ENCODE data around the gene CAPS.

The CAPS gene

DNA sequence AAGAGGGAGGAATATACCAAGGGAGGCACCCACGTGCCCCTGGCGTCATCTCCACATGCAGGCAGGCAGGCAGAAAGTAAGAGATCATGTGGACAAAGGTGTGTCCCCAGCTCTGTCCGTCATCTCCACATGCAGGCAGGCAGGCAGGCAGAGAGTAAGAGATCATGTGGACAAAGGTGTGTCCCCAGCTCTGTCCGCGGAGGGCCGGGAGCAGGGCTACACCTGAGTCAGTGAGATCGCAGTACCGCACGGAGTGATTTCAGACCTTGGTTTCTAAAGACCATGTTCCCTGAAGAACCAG is 22.2 kb downstream of the CAPS start:
- DNase-seq, result no peak

DNA sequence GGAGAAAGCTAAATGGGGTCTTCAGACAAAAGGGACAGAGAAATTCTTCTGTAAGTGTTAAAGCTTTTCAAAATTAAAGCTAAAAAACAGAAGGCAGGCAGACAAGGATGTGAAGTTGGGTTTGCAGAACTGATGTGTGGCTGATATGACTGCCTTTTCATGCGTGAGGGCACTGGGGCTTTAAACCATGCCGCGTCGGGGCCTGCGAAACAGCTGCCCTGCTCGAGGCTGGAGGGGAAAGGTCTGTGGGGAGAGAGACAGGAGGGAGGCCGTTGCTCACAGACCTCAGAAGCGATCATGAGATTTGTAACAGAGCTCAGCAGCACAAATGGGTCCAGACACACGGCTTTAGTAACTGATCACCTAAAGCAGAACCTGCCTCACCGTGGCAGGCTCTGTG is 23.5 kb downstream of the CAPS start:
- no peak for DNase-seq

DNA sequence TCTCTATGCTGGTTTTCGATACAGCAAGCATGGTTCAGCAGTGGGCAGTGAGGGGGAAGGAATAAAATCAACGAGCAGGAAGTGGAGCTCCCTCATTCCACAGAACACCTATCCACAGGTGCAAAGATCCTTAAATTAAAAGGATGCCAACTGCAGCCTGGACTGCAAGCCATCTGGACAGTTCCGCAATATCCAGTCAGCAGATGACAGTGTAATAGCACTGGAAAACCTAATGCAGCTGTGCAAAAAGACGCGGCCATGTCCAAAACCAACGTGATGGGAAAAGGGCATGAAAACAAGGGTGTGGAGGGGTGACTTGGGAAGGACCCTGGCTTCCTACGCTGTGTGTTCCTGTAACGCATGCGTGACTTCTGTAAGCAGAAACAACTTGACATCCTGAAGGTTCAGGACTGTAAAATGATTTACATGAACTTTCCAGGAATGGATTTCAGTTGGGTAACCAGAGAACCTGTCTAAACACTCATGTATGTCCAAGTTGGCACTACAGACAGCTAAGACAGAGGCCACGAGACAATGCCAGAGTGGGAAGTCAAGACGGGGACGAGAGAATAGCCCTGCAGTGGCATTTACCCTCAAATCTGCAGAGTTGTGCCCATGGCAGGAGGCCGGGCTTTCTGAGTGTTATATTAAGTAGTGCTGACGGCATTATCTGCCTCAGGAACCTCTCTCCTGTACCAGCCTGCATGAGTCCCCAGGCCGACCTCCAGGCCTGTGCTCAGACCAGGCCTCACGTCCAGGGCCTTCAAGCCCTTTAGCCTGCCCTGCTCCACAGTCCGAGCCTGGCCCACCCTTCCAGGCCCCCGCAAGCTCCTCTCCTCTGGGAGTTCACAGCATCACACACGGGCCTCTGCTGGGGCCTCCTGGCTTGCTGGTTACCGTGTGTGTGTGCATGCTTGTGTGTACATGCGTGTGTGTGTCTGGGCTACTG is 26.5 kb downstream of the CAPS start:
- no peak for DNase-seq

DNA sequence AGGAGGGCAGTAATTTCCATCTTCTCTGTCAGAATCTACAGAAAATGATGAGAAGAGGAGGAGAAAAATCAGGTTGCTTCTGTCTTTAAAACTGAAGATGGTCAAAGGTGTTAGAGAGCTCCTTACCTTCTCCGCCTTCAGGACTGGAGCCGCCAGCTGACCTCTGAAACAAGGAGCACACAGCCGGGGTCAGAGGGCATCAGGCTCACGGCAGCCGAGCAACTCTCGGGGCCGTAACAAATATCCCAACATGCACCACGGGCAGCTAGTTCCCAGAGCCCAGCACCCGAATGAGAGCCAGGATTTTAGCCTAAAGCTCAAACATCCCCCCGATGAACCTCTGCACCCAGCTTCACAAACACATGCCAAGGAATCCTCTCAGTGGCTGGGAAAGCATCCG is 27.6 kb downstream of the CAPS start:
- DNase-seq, result no peak

DNA sequence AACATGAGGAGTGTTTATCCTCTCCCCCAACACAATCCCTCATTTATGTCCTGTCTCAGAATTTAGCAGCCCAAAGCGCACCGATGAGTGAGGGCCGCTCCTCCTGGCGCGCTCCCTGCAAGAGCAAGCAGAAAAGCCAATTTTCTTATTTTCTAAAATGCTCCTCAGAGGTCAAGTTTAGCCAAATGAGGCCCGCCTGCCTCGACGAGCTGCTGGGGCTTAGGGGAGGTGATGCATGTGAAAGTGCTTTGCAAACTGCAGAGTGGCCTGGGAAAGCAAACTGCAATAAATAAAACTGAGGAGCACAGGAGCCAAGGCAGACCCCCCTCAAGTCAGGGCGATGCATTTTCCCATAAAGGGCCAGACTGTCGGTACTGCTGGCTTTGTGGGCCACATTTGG is 29.0 kb downstream of the CAPS start:
- DNase-seq, result no peak

DNA sequence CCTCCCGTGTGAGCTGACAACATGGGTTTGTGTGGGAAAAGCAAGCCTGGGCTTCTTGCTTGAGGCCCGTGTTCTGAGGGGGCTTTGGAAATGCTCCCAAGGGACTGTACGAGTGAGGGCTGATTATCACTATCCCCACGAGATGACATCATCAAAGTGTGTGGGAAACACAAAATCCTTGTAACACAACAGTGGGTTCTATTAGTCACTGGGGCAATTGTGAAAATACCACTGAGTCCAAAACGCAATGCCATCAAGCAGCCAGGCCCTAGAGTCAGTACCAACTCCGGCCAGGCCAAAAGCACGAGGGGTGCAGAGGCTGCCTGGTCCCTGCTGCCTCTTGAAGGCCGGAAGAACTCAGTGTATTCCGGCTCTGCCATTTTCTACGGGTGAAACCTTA is 29.6 kb downstream of the CAPS start:
- no peak for DNase-seq

DNA sequence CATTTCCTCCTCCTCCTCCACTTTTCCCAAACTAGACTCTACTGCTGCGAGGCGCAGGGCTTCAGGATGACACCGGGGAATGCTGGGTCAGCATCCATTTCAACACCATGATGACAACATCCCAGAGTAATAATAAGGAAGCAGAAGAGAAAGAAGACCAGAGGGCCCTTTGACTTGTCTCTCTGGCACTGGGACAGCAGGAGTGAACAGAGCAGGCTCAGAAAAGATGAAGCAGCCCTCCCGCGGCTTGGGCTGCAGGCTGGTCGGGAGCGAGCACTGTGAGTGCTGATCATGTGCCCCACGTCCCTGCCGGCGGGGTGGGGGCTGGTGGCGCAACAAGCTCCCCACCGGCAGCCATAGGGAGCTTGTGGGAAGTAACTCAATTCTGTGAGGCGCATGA is 33.4 kb downstream of the CAPS start:
- no peak for DNase-seq

DNA sequence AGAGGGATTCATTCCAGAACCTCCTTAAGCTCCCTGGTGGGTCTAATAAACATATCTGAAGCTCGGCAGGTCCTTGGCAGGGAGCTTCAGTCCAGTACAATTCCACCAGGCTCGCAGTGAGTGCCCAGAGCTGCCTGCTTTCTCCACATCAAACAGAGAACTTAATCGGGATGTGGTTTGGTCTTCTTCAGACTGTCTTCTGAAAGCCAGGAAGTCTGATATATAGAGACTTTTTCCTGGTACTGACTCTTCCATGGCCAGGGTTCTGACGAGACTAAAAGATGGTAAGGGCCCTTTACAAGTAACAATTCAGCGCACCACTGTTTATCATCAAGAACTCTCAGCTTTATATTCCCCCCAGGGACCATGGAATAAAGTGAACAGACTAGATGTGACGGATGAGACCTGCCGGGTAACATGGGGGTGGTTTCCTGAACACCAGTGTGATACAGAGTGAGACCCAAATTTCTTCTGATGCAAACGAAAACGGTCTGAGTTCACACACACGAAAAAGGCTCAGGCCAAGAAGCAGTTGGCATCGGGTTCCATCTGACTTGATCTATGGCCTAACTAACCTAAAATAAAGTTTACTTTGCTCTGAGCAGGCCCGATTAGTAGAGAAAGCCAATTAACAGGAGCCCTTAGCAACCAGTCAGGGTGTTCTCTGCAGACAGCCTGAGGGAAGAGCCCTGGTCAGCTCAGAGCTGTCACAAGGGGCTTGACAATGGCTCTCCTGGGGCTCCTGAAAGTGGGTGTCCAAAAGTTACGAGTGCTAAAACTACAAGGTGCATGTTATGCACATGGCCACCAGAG is 34.9 kb downstream of the CAPS start:
- DNase-seq, result no peak

DNA sequence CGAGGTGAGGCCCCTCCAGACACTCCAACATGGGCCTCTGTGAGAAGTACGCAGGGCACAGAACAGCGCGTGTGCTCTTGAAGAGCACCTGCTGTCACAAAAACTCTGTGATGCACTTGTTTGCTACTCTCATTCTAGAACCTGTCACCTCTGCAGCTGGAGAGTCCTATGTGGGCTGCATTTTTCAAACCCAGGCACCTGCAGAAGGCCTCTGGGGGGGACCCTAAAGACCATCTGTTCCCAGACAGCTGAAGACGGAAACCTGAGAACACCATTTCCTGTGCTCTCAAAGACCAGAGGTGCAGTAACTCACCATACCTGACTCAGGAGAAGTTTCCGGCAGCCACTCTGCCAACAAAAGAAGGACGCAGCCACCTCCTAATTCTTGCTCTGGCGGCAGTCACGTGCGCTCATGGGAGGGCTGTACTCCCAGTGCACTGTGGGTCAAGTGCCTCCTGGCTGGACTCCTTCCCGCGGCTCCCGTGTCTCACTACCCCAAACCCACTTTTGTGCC is 35.8 kb downstream of the CAPS start:
- peak; percentile 99 for DNase-seq

DNA sequence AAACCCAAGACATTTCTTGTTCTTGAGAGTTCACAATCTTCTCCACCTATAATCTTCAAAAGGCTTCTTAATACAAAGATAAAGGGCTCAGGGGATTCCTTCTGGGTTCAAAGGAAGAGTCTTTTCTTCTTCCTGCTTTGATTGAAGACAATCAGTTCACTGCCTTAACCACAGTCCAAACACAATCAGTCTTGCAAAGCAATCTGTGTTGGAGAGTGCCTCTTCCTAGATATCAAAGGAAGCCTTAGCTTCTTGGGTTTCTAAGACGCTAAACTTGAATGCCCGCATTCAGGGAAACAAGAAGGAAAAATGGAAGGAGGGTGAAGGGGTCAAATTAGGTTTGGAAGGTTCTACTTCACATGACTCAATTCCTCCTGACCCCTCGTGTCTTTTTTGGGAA is 36.7 kb downstream of the CAPS start:
- no peak for DNase-seq

DNA sequence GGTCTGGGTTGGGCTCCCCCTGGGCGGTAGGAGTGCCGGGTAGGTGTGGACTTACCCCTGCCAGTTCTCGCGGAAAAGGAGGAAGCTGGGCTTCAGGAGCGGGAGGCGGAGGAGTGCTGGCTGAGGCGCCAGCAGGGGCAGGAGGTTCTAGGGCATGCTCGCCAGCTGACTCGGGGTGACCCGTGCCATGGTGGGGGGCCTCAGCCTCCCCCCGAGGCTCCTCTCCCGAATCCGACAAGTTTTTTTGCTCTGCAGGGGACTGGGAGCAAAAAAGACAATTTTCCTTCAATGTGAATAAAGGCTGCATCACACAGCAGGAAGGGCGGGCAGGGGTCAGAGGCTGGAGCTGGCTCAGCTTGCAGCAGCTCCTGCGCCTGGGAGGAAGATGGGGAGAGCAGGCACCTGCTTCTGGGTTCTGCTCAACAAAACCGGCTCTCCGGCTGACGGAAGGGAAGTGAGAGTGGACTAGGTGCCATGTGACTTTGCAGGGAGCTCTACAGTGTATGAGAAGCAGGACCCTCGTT is 37.3 kb downstream of the CAPS start:
- peak; percentile 23 for DNase-seq

DNA sequence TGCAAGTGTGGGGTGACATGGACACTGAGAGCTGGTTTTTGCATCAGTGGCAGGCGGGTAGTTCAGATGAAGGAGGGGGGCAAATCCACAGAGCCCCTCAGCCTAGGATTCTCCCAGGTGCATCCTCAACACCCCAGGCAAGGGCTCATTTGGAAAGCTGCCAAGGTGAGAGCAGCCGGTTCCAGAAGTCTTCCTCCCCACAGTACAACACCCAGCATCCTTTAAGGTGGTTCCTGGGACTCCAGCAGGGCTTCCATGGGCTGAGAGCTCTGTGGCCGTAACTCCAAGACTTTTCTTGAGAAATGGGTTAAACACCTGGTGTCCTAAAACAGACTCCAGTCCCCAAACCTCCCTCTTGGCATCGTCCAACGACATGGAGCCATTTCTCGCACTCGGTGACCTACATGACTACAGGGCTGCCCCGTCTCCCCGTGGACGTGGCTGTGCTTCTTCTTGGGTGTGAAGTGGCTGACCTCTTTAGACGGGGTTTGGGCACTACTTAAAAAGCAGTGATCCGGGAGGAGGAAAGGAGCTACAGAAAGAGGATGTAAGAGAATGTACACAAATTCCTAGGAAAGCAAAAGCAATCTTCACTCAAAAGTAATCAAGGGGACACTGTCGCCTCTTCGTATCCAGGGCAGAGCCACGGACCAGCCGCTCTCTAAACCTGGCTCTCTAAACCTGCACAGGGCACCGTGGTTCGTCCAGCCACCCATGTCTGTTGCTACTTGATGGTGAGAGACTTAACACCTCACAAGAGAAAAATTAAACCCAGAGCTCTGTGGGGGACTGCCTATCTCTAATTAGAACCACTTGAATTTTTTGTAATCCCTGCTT is 38.4 kb downstream of the CAPS start:
- DNase-seq, result peak; percentile 57

DNA sequence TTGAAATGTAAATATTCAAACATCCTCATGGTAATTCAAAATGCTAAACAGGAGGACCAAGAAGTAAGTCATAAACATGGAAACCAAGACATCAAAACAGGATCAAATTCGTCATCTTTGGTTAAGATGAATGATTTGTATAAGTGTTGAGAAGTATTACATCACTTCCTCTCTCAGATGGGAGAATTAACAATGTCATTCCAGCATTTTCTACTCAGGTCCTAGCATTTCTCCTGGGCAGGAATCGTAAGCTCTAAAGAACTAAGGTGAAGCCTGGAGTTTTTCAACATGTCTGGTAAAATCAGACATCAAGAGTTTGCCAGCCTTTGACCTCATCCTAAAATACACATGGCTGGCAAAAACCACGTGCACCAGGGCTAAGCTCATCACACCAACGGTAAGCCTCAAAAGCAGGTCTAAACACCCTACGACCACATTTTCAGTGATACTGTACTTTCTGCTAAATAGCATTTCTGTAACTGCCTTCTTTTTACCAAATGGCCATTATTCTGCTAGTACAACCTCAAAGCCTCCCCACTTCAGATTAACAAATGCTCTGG is 39.1 kb downstream of the CAPS start:
- DNase-seq, result peak; percentile 62

DNA sequence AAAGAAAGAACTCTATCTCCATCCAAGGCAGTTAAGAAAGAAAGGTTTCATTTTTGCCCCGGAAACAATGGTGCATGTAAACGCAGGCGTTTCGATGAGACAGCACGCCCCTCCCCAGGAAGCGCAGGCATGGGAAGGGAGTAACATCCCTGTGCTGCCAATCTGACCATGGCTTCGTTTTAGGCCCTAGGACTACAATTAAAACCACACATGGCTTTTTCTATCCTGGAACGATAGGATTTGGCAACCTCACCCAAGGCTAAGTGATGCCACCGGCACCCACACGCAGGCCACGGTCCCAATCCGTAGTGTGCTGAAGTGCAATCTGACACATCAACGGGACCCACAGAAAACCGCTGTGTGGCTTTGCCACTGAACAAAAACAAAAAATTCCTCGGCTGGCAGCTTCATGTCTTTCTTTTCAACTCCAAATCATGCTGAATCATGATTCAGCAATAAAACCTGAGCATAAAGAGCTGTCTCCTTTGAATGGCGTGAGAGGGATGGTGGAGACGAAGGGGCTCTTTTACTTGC is 39.7 kb downstream of the CAPS start:
- peak; percentile 61 for DNase-seq

DNA sequence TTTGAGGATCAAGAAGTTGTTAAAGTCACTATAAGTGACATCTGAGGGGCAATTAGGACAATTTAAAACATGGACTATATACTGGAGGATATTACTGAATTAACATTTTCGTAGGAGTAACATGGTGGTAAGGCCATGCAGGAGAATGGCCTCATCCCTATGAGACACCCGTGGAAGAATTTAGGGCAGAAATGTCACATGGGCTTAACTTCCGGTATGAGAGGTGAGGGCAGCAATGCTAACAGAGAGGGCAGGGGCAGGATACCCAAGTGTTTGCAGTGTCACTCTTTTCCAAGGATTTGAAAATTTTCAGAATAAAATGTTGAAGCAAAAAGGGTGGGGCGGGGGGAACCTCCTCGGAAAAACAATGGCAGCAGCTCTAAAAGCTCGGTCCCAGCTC is 40.2 kb downstream of the CAPS start:
- DNase-seq, result no peak

DNA sequence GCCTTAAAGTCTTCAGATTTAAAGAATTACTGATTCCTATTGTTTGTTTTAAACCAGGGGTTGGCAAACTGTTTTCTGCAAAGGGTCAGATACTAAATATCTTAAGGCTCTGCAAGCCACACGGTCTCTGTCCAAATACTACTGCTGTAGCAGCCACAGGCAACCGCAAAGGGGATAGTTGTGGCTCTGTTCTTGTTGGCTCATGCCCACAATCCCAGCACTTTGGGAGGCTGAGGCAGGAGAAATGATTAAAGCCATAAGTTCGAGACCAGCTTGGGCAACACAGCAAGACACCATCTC is 41.5 kb downstream of the CAPS start:
- DNase-seq, result peak; percentile 76

DNA sequence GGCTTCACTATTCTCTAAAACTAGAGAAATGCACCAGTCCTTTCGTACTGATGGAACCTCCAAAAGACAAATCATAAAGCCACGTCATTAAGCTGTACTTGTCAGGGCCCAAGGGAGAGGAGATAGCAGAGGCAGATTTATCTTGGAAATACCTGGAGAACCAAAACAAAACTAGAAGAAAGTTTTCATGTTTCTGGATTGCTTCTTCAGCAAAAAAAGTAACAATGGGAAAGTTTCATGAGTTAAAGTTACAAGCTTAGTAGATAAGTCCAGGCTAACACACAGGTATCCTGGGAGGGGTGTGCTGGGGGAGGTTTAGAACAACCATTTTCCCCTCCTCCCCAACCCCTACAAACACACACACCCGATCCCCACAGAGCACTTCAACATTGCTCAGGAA is 42.3 kb downstream of the CAPS start:
- DNase-seq, result no peak

DNA sequence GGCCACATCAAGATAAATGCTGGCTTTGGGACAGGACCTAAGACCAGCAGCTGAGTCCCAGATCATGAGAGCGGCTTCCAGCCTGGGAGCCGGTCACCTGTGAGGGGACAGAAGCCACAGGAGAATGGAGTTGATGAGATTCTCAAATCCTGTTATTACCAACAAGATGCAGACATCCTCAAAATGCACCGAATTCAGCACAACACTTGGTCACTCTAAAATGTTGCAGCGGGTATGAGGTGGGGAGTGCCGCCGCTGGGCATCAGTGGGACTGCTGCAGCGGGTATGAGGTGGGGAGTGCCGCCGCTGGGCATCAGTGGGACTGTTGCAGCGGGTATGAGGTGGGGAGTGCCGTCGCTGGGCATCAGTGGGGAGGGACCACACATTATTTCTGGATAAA is 42.7 kb downstream of the CAPS start:
- peak; percentile 54 for DNase-seq

DNA sequence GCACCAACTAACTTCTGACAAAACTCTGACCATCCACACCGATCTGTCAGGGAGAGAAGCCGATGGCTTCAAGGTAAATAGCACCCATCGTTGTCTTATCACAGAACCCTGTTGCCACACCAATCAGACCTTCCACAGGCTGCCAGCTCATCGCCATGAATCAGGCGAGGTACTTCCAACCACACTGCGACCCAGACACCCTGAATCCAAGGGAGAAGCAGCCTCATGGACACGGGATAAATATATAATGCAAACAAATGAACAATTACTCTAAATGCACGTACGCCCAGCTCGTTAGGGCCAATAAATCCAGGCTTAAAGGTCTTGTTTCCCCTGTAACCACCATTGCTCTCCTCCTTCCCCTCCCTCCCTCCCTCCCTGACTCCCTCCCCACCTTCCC is 43.1 kb downstream of the CAPS start:
- peak; percentile 79 for DNase-seq

DNA sequence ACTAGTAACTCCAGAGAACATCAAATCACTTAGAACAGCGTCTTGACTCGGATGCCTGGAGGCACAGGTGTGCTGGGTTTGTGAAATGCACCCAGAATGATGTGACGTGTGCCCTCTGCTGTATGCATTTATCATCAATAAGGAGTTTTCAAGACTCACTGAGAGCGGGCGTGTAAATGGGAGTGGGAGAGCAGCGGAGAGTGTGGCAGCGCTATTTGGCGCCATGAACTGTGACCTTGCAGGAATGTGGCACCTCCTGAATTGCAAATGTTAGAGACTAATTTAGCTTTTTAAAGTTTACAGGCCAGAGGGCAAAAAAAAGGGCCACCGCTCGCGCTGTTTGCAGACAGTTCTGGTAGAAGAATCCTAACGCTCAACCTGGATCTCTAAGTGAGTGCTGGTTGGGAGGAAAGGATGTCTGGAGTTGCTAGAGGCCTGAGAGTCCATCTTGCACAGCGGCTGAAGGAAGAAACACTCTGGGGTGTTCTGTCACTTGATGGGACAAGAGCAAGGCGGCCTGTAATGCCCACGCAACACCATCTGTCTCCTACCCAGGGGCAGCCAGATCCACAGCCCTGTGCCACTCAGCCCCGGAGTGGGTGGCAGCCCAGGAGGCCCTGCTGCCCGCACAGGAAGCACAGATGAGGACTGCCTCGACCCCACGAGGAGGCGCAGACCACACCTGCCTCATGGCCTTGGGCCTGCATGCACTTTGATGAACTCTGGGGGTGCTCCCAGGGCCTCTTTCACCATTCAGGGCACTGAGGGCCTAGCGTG is 44.2 kb downstream of the CAPS start:
- peak; percentile 40 for DNase-seq

DNA sequence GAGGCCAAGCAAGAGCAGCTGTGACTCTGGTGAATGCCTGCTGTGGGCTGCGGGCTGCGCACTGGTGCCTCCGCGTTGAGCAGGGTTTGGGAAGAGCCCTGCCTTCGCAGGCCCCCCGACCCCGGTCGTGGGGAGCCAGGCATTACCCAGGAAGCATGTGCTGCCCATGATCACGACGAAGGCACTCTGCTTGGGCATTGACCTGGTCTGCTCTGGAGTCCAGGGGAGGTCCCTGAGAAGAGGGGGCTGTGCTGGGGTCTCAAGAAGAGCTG is 44.7 kb downstream of the CAPS start:
- DNase-seq, result no peak
